GM08714 (cell line): ENCODE results near the gene PRR14L.
"Not testable (repeated sequence)": the region's sequence is repeated elsewhere in the genome, so short reads cannot be mapped to it uniquely, and the experiment has no call there.

Source experiments
- H3K4me3 ChIP-seq: fragments of 200-500 bp; sonication (Bioruptor generic); 2 replicates; pipeline ENCODE4 v1.5.1; 2014; ENCODE audit warnings: mild to moderate bottlenecking, low read length, inconsistent platforms
- ZNF274 ChIP-seq: IDR thresholded peaks from 2 replicates; pipeline ENCODE4 v1.6.1; 2012; ENCODE audit warnings: mild to moderate bottlenecking, low read depth, low read length

Gene PRR14L

DNA sequence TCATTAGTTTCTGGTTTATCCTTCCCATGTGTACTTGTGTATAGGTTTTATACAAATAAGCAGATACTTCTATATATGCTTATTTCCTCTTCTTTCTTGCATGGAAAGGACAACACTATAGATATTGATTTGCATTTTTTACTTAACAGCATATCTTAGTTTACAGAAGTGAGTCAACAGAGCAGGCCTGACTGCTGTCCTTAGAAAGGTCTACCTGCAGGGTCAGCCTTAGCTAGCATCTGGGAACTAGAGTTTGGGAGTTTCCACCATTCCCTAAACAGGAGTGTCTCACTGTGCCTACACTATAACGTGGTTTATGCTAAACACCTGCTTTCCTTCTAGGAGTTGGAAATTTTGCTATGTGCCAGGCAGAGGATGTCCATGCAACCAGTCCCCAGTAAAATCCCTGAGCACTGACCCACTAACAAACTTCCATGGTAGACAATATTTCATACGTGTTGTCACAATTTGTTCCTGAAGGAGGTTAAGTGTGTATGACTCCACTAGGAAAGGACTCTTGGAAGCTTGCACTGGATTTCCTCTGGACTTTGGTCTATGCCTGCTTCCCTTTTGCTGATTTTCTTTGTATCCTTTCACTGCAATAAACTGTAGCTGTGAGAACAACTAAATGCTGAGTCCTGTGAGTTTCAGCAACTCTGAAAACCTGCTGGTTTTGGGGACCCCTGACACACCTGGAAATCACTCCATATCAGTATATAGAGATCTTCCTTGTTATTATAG lies 17.7 kb downstream of the PRR14L start:
- TF ChIP-seq ZNF274 = no peak
- H3K4me3 ChIP-seq = no peak overlapping the region

DNA sequence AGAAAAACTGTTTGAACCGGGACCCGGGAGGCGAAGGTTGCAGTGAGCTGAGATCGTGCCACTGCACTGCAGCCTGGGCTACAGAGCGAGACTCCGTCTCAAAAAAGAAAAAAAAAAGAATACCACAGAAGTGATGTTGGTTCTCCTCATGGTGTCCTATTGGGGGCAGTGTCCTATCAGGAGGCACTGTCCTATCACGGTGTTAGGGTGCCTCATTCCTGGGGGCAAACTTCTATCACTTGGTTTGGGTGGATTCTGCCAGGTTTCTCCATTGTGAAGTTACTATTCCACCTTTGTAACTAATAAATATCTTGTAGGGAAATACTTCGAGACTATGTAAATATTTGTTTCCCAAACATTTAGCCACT lies 19.6 kb downstream of the PRR14L start:
- no peak overlapping the region for H3K4me3 ChIP-seq
- no peak for TF ChIP-seq ZNF274

GRCh38 chr22:31728857-31729256 lies 21.1 kb downstream of the PRR14L start:
- no peak for TF ChIP-seq ZNF274
- no peak overlapping the region for H3K4me3 ChIP-seq

DNA sequence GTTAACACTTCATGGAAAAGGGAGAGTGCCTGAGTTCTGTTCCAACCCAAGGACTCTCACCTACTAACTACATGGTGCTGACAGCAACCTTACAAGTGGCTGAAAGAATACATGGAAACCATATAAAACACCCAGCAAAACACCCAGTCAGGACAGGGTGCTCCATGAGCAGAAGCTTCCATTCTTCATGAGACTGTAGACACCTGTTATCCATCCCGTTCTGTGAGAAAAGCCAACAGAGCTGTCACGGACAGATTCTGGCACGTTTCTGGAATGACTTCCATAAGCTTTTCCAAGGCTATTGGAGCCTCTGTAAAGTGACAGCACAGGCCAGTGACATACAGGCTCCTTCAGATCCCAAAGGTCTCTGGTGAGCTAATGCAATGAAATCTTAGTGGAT lies 23.2 kb downstream of the PRR14L start:
- TF ChIP-seq ZNF274 = no peak
- no peak overlapping the region for H3K4me3 ChIP-seq

GRCh38 chr22:31723723-31724122 lies 26.2 kb downstream of the PRR14L start:
- no peak overlapping the region for H3K4me3 ChIP-seq
- TF ChIP-seq ZNF274 = no peak

- no peak overlapping the region for H3K4me3 ChIP-seq
- TF ChIP-seq ZNF274 = no peak
Observed at GRCh38 chr22:31719850-31720471, 30.0 kb downstream of the PRR14L start.

DNA sequence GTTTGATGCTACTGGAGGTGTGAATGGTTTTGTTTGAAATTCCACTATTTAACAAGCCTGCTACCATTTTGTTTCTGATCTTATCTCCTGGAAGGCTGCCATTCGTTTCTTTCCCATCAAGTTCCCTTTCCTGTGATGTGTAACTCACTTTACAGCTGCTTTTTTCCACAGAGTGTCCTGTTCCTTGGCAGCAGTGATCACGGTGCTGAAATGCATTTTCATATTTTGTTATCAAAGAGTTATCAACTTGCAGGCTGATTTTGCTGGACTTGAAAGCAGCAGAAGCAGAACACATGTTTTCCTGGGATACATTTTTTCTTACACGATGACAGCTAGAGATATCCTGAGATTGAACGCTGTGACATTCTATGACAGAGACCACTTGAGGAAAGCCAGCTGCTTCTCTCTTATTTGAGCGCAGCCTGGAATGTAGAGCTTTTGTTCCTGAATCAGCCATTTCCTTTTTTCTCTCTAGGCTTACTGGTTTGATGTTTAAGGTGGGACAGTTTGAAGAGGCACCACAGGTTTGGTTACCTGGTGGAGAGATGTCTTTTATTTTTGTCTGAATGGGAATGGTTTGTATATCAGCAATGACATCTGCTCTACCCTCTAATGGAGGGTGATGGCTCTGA lies 34.7 kb downstream of the PRR14L start:
- no peak for TF ChIP-seq ZNF274
- H3K4me3 ChIP-seq = no peak overlapping the region

DNA sequence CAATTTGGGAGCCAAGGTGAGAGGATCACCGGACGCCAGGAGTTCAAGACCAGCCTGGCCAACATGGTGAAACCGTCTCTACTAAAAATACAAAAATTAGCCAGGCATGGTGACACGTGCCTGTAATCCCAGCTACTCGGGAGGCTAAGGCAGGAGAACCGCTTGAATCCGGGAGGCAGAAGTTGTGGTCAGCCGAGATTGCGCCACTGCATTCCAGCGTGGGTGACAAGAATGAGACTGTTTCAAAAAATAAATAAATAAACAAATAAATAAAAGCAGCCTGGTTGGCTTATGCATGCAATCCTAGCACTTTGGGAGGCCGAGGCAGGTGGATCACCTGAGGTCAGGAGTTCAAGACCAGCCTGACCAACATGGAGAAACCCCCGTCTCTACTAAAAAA lies 38.7 kb downstream of the PRR14L start:
- H3K4me3 ChIP-seq = not testable (repeated sequence)

DNA sequence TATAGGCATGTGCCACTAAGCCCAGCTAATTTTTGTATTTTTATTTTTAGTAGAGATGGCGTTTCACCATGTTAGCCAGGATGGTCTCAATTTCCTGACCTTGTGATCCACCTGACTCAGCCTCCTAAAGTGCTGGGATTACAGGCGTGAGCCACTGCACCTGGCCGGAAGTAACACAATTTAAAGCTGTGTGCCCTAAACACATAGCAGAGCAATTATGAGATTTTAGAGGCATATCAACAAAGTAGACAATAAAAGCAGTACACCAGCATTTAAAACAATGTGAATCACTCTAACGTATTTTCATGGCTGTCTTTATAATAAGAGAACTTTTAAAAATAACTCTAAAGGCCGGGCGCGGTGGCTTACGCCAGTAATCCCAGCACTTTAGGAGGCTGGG lies 42.4 kb downstream of the PRR14L start:
- no peak for TF ChIP-seq ZNF274
- H3K4me3 ChIP-seq = no peak overlapping the region

DNA sequence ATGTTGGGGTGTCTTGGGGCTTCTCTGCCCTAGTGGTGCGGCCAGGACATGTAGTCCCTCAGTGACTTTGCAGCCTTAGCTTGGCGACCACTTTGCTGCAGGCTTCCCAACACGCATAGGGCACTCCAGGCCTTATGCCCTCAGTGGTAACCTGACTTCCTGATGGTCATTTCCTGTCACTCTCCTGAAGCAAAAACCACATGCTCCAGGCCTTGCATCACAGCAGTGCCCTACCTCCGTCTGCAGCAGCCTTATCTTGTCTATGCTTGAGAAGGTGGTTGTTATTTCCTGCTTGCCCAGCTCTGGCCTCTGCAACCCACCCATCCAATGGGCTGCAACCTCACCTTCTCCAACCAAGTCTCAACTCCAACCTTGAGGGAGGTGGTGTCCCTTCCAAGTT lies 54.5 kb downstream of the PRR14L start:
- TF ChIP-seq ZNF274 = no peak
- H3K4me3 ChIP-seq = no peak overlapping the region

- H3K4me3 ChIP-seq = not testable (repeated sequence)
Observed at GRCh38 chr22:31694046-31694445, 55.9 kb downstream of the PRR14L start.

DNA sequence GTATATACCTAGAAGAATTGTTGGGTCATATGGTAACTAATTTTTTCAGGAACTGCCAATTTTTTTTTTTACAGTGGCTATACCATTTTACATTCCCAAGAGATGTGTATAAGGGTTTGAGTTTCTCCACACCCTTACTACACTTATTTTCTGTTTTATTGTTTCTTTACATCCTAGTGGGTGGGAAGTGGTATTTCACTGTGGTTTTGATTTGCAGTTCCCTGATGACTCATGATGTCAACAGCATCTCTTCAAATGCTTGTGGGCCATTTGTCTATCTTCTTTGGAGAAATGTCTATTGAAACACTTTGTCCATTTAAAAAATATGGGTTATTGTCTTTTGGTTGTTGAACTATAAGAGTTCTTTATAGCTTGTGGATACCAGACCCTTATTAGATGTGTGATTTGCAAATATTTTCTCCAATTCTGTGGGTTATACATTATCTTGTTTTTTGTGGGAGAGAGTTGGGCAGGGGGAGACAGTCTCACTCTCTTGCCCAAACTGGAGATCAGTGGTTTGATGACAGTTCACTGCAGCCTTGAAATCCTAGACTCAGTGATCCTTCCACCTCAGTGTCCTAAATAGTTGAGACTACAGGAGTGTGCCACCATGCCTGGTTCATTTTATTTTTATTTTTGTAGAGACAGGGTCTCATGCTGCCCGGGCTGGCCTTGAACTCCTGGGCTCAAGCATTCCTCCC lies 57.6 kb downstream of the PRR14L start:
- no peak for TF ChIP-seq ZNF274
- H3K4me3 ChIP-seq = no peak overlapping the region

- no peak for TF ChIP-seq ZNF274
- no peak overlapping the region for H3K4me3 ChIP-seq
Observed at GRCh38 chr22:31691408-31691807, 58.5 kb downstream of the PRR14L start.

DNA sequence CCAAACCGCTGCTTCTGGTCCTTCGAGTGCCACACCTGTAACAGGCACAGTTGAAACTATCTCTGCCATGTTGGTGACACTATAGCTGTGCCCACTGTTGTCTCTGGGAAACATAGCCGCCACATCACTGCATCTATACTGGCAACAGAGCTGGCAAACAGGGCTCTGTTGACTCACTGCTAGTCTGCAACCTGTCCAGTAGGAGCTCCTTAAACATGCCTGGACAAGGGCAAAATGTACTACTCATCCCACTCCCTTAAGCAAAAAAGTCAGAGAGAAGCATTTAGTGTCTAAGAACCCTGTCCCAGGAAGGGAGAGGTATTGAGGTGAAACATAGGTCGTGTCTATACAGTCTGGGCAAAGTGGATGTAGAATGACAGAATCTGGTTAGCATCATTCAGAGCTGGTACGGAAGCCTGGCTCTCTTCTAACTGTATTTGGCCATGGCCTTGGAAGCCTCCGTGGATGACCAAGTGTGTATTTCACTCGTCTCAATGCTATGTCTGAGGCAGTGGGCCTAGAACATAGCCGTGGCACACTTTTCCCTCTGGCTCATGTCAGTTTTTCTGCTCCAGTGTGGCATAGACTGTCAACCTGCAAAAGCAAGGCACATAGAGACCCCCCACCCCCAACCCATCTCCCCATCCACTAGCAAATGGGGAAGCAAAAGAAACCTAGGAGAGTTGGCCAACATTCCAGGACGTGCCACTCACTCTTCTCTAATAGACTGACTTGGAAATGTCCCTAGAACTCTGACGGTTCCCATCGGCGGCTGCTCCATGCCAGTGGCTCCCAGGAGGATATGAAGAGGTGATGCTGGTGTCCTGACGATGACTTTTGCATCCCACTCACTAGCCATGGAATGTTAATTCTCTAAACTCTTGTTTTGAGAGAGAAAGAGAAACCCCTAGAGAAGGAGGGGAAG lies 66.5 kb downstream of the PRR14L start:
- no peak overlapping the region for H3K4me3 ChIP-seq
- TF ChIP-seq ZNF274 = no peak

GRCh38 chr22:31682751-31683150 lies 67.2 kb downstream of the PRR14L start:
- H3K4me3 ChIP-seq = no peak overlapping the region
- no peak for TF ChIP-seq ZNF274
